Ishikawa (cell line): ENCODE measurements around the gene MTSS2.

Source experiments
- CEBPB ChIP-seq: IDR thresholded peaks from 2 replicates; pipeline ENCODE4 v1.6.1; 2012
- EP300 ChIP-seq: IDR thresholded peaks from 2 replicates; pipeline ENCODE4 v1.6.1; 2012; ENCODE audit warnings: borderline replicate concordance
- FOXM1 ChIP-seq: IDR thresholded peaks from 2 replicates; pipeline ENCODE4 v1.6.1; 2012; ENCODE audit warnings: low read depth, borderline replicate concordance
- RAD21 ChIP-seq: IDR thresholded peaks from 2 replicates; pipeline ENCODE4 v1.6.1; 2012; ENCODE audit warnings: low read depth
- TAF1 ChIP-seq: IDR thresholded peaks from 2 replicates; pipeline ENCODE4 v1.6.1; 2012; ENCODE audit warnings: low read depth, mild to moderate bottlenecking
- TF ChIP-seq, protein P1 (sequence below): IDR thresholded peaks from 2 replicates; pipeline ENCODE4 v1.6.1; 2012

DNA sequence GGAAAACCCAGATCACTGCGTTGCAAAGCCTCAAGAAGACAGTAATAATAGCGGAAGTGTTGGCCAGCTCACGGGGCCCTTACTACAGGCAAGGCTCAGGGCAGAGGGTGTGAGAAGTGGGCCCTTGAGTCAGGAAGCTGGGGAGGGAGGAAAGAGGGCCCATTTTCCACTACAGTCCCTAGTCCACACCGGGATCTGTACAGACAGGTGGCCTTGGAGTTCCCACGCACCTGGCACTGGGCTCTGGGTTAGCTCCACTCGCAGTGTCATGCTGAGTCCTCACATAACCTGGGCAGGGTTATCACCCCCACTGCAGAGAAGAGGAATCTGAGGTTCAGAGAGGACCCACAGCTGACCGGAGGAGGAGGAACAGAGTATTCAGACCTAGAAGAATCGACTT lies 16.8 kb upstream of the MTSS2 start:
- no peak for TF ChIP-seq TAF1
- TF ChIP-seq, protein P1, sequence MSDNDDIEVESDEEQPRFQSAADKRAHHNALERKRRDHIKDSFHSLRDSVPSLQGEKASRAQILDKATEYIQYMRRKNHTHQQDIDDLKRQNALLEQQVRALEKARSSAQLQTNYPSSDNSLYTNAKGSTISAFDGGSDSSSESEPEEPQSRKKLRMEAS: no peak
- no peak for TF ChIP-seq FOXM1
- TF ChIP-seq RAD21: no peak
- TF ChIP-seq CEBPB: no peak
- no peak for TF ChIP-seq EP300
